NCI-H2107 treated with DMSO at 0.1 percent for 48 hours (cell line): ENCODE results near the gene ZNF462.
"Not testable (repeated sequence)": the region's sequence is repeated elsewhere in the genome, so short reads cannot be mapped to it uniquely, and the experiment has no call there.

Experiments used
- DNase-seq: peaks from one replicate; lab custom pipeline; 2025; ENCODE audit not compliant: unreplicated experiment; lab: John Stamatoyannopoulos, UW

The ZNF462 gene

GRCh38 chr9:106862821-106863720, at the start of gene ZNF462:
ZNF462 (plus strand) TSS chr9:106863166; CDS start chr9:106923384, 60,218 bp downstream.
- peak; percentile 85 for DNase-seq

GRCh38 chr9:106816524-106816923, 46.4 kb upstream of the ZNF462 start:
- no peak for DNase-seq

GRCh38 chr9:106818034-106818433, 44.9 kb upstream of the ZNF462 start:
- DNase-seq, result no peak

- no peak for DNase-seq
Observed at GRCh38 chr9:106820866-106821265, 42.1 kb upstream of the ZNF462 start.

- no peak for DNase-seq
Observed at GRCh38 chr9:106828070-106828469, 34.9 kb upstream of the ZNF462 start.

- DNase-seq, result no peak
Observed at GRCh38 chr9:106828965-106829364, 34.0 kb upstream of the ZNF462 start.

- no peak for DNase-seq
Observed at GRCh38 chr9:106829666-106830408, 33.1 kb upstream of the ZNF462 start.

GRCh38 chr9:106830527-106831150, 32.3 kb upstream of the ZNF462 start:
- DNase-seq, result no peak

GRCh38 chr9:106834888-106835287, 28.1 kb upstream of the ZNF462 start:
- no peak for DNase-seq

GRCh38 chr9:106835840-106836239, 27.1 kb upstream of the ZNF462 start:
- no peak for DNase-seq

GRCh38 chr9:106843371-106843770, 19.6 kb upstream of the ZNF462 start:
- DNase-seq, result no peak

GRCh38 chr9:106846307-106846706, 16.7 kb upstream of the ZNF462 start:
- no peak for DNase-seq

- no peak for DNase-seq
Observed at GRCh38 chr9:106846857-106847256, 16.1 kb upstream of the ZNF462 start.

- not testable (repeated sequence) for DNase-seq
Observed at GRCh38 chr9:106851640-106852039, 11.3 kb upstream of the ZNF462 start.

- DNase-seq, result no peak
Observed at GRCh38 chr9:106857811-106858470, 5.0 kb upstream of the ZNF462 start.

- DNase-seq, result no peak
Observed at GRCh38 chr9:106859957-106860720, 2.8 kb upstream of the ZNF462 start.

- DNase-seq, result no peak
Observed at GRCh38 chr9:106860721-106861639, 2.0 kb upstream of the ZNF462 start.

- DNase-seq, result no peak
Observed at GRCh38 chr9:106861640-106862109, 1.3 kb upstream of the ZNF462 start.
